Activated CD8-positive, alpha-beta memory T cell treated with anti-CD3 and anti-CD28 coated beads, Interleukin-2, amount 50 U/mL, for 24 hours (primary cell): ENCODE results near the gene KCTD11.

Experiments used
- DNase-seq: peaks from one replicate; pipeline ENCODE4 v3.0.0-alpha.2; 2020; ENCODE audit errors: extremely low read depth

The KCTD11 gene

GRCh38 chr17:7374353-7374752 is 22.4 kb downstream of the KCTD11 start:
- no peak for DNase-seq

GRCh38 chr17:7379134-7379533 is 27.2 kb downstream of the KCTD11 start:
- DNase-seq = no peak

GRCh38 chr17:7380321-7380720 is 28.4 kb downstream of the KCTD11 start:
- no peak for DNase-seq

- no peak for DNase-seq
These were observed 29.1 kb downstream of the KCTD11 start, which contains the start of gene TNK1 for GRCh38 chr17:7380855-7381683. Gene TNK1, plus strand, starts transcription at chr17:7381089. Its CDS starts 1,838 bp downstream, at chr17:7382927.

- DNase-seq = no peak
These were observed 30.9 kb downstream of the KCTD11 start for GRCh38 chr17:7382901-7383300.

- DNase-seq = no peak
These were observed 31.4 kb downstream of the KCTD11 start for GRCh38 chr17:7383371-7383741.

- peak; percentile 26 for DNase-seq
These were observed 32.0 kb downstream of the KCTD11 start for GRCh38 chr17:7383742-7384488.

GRCh38 chr17:7384489-7385081 is 32.6 kb downstream of the KCTD11 start:
- no peak for DNase-seq

- no peak for DNase-seq
These were observed 36.9 kb downstream of the KCTD11 start for GRCh38 chr17:7388856-7389255.

GRCh38 chr17:7389924-7390910 is 38.3 kb downstream of the KCTD11 start:
- DNase-seq = no peak

GRCh38 chr17:7391307-7391706 is 39.3 kb downstream of the KCTD11 start:
- no peak for DNase-seq

GRCh38 chr17:7392696-7393612 is 41.0 kb downstream of the KCTD11 start:
- no peak for DNase-seq

- no peak for DNase-seq
These were observed 41.9 kb downstream of the KCTD11 start for GRCh38 chr17:7393613-7394451.

GRCh38 chr17:7394452-7395191 is 42.7 kb downstream of the KCTD11 start, which contains the start of gene PLSCR3:
Gene PLSCR3, minus strand, starts transcription at chr17:7394525. Its CDS starts 415 bp downstream, at chr17:7394110.
- peak; percentile 54 for DNase-seq

- DNase-seq = no peak
These were observed 44.2 kb downstream of the KCTD11 start for GRCh38 chr17:7396147-7396546.

- no peak for DNase-seq
These were observed 46.6 kb downstream of the KCTD11 start for GRCh38 chr17:7398612-7399011.

- no peak for DNase-seq
These were observed 51.2 kb downstream of the KCTD11 start for GRCh38 chr17:7403043-7403726.

GRCh38 chr17:7403727-7403976 is 51.7 kb downstream of the KCTD11 start:
- DNase-seq = no peak
